Fibroblast of lung (primary cell): ENCODE data around the gene MAGT1.
"Not testable (repeated sequence)": the region's sequence is repeated elsewhere in the genome, so short reads cannot be mapped to it uniquely, and the experiment has no call there.

Experiments used
- EZH2 ChIP-seq: IDR thresholded peaks from 2 replicates; pipeline ENCODE4 v1.5.1; 2012; ENCODE audit warnings: low read length, control low read depth, mild to moderate bottlenecking; ENCODE audit errors: missing control alignments
- TF ChIP-seq, protein P1 (sequence below), 2 donors: IDR thresholded peaks in 1 of 2; conservative IDR thresholded peaks in 1 of 2; 1 replicate in 1 of 2; 2 replicates in 1 of 2; pipeline ENCODE4 v1.5.1; 2011 to 2012; ENCODE audit warnings: low read length in 2 of 2, control low read depth in 1 of 2, inconsistent platforms in 1 of 2, low read depth in 1 of 2, mild to moderate bottlenecking in 1 of 2

DNA sequence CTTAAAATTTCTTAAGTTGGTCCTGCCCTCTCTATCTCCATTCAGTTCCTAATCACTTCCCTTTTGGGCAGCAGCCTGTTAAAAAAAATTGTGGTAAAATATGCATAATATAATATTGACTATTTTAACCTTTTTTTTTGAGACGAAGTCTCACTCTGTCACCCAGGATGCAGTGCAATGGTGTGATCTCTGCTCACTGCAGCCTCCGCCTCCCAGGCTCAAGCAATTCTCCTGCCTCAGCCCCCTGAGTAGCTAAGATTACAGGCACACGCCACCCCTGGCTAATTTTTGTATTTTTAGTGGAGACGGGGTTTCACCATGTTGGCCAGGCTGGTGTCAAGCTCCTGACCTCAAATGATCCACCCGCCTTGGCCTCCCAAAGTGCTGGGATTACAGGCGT, 24.1 kb upstream of the MAGT1 start:
- TF ChIP-seq, protein P1, sequence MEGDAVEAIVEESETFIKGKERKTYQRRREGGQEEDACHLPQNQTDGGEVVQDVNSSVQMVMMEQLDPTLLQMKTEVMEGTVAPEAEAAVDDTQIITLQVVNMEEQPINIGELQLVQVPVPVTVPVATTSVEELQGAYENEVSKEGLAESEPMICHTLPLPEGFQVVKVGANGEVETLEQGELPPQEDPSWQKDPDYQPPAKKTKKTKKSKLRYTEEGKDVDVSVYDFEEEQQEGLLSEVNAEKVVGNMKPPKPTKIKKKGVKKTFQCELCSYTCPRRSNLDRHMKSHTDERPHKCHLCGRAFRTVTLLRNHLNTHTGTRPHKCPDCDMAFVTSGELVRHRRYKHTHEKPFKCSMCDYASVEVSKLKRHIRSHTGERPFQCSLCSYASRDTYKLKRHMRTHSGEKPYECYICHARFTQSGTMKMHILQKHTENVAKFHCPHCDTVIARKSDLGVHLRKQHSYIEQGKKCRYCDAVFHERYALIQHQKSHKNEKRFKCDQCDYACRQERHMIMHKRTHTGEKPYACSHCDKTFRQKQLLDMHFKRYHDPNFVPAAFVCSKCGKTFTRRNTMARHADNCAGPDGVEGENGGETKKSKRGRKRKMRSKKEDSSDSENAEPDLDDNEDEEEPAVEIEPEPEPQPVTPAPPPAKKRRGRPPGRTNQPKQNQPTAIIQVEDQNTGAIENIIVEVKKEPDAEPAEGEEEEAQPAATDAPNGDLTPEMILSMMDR (conservative IDR thresholded peaks at IDR 0.05 in 1 of 2, IDR thresholded peaks at IDR 0.05 in 1 of 2; ENCODE audit: low read depth in 1 of 2, low read length in 2 of 2): not testable (repeated sequence)
- TF ChIP-seq EZH2: not testable (repeated sequence)
